Upper lobe of left lung (tissue), 6 donors: Measurements from ENCODE around the gene PHPT1. TPM values are rescaled to one million over a fixed set of nuclear protein-coding genes. Genes with fewer than 3 reads are reported as not detected.

Experiments
- ATAC-seq, 2 donors: fragments of 200-7000 bp; cut with Tn5 transposase; one replicate each; pipeline ENCODE4 v1.9.1; 2022; ENCODE audit warnings: mild to moderate bottlenecking in 2 of 2, moderate library complexity in 2 of 2; ENCODE audit not compliant: low FRiP score in 2 of 2
- DNase-seq, 2 donors: peaks; one replicate each; pipeline ENCODE4 v3.0.0-alpha.2; 2019 to 2020
- H3K27ac ChIP-seq, 4 donors: fragments of 200-600 bp; sonication (generic); one replicate each; pipeline ENCODE4 v1.5.1; 2016 to 2019
- H3K27me3 ChIP-seq, 4 donors: fragments of 200-600 bp; sonication (generic); one replicate each; pipeline ENCODE4 v1.5.1; 2017 to 2019
- H3K36me3 ChIP-seq, 4 donors: fragments of 200-600 bp; sonication (generic); one replicate each; pipeline ENCODE4 v1.5.1; 2016 to 2019
- H3K4me1 ChIP-seq, 4 donors: fragments of 200-600 bp; sonication (generic); one replicate each; pipeline ENCODE4 v1.5.1; 2018 to 2019
- H3K4me3 ChIP-seq, 4 donors: fragments of 200-600 bp; sonication (generic); one replicate each; pipeline ENCODE4 v1.5.1; 2017 to 2019; ENCODE audit warnings: mild to moderate bottlenecking in 2 of 4, moderate library complexity in 1 of 4
- H3K9me3 ChIP-seq, 4 donors: fragments of 200-600 bp; sonication (generic); one replicate each; pipeline ENCODE4 v1.5.1; 2018 to 2019
- EP300 ChIP-seq, 4 donors: sonication (generic); formaldehyde crosslinking; IDR thresholded peaks; one replicate each; pipeline ENCODE4 v1.5.1; 2017; ENCODE audit warnings: antibody characterized with exemption in 4 of 4, control low read depth in 2 of 4
- POLR2A ChIP-seq, 4 donors: fragments of 450-650 bp; IDR thresholded peaks; one replicate each; pipeline ENCODE4 v1.5.1; 2016 to 2017; ENCODE audit warnings: antibody characterized with exemption in 4 of 4, mild to moderate bottlenecking in 2 of 4
- POLR2AphosphoS5 ChIP-seq, 2 donors: sonication (generic); formaldehyde crosslinking; IDR thresholded peaks; one replicate each; pipeline ENCODE4 v1.5.1; 2017; ENCODE audit warnings: antibody characterized with exemption in 2 of 2
- WGBS, 2 donors: methylation state at CpG; one replicate each; pipeline ENCODE4 v1.1.5; 2017 to 2018; 5-methylcytosine and 5-hydroxymethylcytosine counted together
- total RNA-seq, 6 donors: library from RNA; depleted of rRNA in 4 of 6; stranded (reverse); fragments of >200 nt in 4 of 6; gene quantifications; one replicate each; pipeline versions ENCODE4 v1.1.0 to v1.2.1, GENCODE V29; 2016 to 2021
- TF ChIP-seq, protein P1 (sequence below), 6 experiments: fragments of 450-650 bp in 4 of 6; fragments of 200-600 bp in 2 of 6; sonication (generic) in 2 of 6; IDR thresholded peaks; one replicate each; pipeline ENCODE4 v1.5.1; 2016 to 2019; ENCODE audit warnings: antibody characterized with exemption in 6 of 6
- donor health status: DM: no; HTN: no; CAD: no; lungs with moderate emphysema.
- donor health status: DM: no; HTN: yes; CAD: no; lungs with severe emphysema.

PHPT1 gene
- total RNA-seq, 6 donors from 2014 or later = 51.3 to 135 (median 64.1) TPM

DNA sequence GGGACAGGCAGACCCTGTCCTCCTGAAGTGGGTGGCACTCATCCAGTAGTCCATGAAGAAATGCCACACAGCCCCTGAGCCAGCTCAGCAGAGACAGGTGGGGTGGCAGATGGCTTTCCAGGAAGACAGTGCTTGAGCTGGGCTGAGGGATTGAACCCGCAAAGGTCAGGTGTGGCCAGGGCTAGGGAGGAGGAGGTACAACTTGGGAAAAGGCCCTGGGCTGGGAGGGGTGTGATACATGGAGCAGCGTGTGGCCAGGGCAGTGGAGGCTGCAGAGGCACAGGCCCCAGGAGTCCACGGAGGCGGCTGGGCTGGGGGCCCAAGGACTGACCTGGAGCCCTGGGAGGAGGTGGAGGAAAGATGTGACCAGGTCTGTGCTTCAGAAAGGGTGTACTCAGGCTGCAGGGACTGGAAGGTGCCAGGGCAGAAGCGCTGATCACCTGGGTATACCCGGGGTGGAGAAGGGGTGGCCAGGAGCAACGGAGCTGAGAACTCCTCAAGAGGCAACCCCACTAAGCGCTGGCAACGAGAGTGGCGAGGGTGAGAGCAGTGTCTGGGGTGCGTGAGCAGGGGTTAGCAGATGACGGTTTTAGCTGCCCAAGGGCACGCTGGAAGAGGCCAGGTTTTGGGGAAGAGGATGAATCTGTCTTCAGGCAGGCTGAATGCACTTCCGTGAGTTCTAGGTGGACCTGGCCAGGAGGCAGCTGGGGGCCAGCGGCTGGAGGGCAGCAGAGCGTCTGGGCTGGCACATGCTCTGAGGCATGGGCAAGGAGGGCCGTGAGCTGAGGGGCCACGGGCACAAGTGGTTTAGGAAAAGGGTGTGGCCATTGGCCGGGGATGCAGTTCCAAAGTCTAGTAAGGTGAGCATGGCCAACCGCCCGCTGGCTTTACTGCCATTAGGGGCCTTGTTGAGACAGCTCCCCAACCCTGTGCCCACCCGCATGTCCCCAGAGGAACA lies 45.4 kb upstream of the PHPT1 start:
- Histone ChIP-seq H3K27ac (no peak overlapping the region), H3K27me3 (peaks cover 0 to 23% (median 5%) of the 10 kb centered on the region in 4 donors), H3K4me3 (no peak overlapping the region), H3K9me3 (no peaks in the 10 kb centered on the region), H3K4me1 (peaks cover 32 to 44% (median 41%) of the 10 kb centered on the region in 4 donors), H3K36me3 (no peaks in the 10 kb centered on the region)
- no peak for DNase-seq
- TF ChIP-seq POLR2AphosphoS5 (IDR thresholded peaks at IDR 0.05) = no peak
- TF ChIP-seq POLR2A (IDR thresholded peaks at IDR 0.05) = no peak
- no peak for TF ChIP-seq EP300 (IDR thresholded peaks at IDR 0.05)
- TF ChIP-seq, protein P1, sequence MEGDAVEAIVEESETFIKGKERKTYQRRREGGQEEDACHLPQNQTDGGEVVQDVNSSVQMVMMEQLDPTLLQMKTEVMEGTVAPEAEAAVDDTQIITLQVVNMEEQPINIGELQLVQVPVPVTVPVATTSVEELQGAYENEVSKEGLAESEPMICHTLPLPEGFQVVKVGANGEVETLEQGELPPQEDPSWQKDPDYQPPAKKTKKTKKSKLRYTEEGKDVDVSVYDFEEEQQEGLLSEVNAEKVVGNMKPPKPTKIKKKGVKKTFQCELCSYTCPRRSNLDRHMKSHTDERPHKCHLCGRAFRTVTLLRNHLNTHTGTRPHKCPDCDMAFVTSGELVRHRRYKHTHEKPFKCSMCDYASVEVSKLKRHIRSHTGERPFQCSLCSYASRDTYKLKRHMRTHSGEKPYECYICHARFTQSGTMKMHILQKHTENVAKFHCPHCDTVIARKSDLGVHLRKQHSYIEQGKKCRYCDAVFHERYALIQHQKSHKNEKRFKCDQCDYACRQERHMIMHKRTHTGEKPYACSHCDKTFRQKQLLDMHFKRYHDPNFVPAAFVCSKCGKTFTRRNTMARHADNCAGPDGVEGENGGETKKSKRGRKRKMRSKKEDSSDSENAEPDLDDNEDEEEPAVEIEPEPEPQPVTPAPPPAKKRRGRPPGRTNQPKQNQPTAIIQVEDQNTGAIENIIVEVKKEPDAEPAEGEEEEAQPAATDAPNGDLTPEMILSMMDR (IDR thresholded peaks at IDR 0.05) = no peak
- no peak for ATAC-seq
- 91 to 95% methylated on average over 22 of the region's 22 CpGs for whole genome bisulfite sequencing, 2 donors

DNA sequence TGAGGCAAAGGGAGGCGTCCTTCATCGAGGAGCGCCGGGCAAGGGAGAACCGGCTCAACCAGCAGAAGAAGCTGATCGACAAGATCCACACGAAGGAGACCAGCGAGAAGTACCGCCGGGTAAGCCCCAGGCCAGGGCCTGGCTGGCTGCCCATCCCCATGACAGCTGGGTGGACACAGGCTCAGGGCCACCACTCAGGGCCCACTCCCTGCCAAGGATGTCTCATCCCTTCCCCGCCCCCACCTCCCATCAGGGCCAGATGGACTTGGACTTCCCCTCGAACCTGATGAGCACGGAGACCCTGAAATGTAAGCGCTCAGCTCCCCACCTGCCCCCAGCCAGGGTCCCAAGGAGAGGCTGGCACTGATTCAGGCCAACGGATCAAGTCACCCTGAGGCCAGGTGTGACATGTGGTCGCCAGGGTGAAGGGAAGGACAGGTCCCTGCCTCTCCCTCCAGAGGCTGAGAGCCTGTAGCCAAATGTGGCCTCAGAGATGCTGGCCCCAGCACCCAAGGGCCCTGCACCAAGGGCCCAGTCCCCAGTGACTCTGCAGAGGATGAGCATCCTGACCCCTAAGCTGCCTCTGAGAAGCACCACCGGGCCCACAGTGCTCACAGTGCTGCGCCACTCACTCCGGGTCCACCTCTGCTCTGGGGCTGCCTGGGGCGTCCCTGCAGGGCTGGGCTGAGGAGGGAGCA lies 44.6 kb upstream of the PHPT1 start:
- Histone ChIP-seq H3K27me3 (peaks cover 0 to 14% (median 2%) of the 10 kb centered on the region in 4 donors), H3K27ac (no peak overlapping the region), H3K4me3 (no peak overlapping the region), H3K36me3 (no peaks in the 10 kb centered on the region), H3K4me1 (peaks cover 32 to 47% (median 41%) of the 10 kb centered on the region in 4 donors), H3K9me3 (no peaks in the 10 kb centered on the region)
- WGBS, 2 donors = 91 to 97% methylated on average over 14 to 18 of the region's 20 CpGs
- TF ChIP-seq POLR2A (IDR thresholded peaks at IDR 0.05) = no peak
- no peak for TF ChIP-seq POLR2AphosphoS5 (IDR thresholded peaks at IDR 0.05)
- TF ChIP-seq, protein P1 (IDR thresholded peaks at IDR 0.05) = no peak
- no peak for TF ChIP-seq EP300 (IDR thresholded peaks at IDR 0.05)
- DNase-seq = no peak
- no peak for ATAC-seq

DNA sequence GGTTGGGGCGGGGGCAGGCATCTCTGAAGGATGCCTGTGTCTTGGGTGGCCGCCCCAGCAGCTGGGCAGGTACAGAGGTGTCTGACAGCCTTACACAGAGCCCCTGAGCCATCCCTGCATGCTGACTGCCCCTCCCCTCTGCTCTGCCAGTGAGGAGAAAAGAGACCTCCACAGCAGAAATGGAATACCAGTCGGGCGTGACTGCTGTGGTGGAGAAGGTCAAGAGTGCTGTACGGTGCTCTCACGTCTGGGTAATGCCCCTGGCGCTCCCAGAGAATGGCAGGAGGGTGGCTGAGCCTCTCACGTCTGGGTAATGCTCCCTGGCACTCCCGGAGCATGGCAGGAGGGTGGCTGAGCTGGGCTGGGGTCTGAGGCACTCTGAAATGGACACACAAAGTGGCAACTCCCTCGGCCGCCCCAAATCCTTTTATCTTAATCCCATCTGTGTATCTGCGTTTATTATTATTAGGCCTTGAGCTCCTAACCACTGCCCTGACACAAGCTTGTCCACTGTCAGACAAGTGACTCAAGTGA lies 43.9 kb upstream of the PHPT1 start:
- TF ChIP-seq POLR2A (IDR thresholded peaks at IDR 0.05) = no peak
- TF ChIP-seq, protein P1 (IDR thresholded peaks at IDR 0.05) = no peak
- TF ChIP-seq POLR2AphosphoS5 (IDR thresholded peaks at IDR 0.05) = no peak
- no peak for TF ChIP-seq EP300 (IDR thresholded peaks at IDR 0.05)

DNA sequence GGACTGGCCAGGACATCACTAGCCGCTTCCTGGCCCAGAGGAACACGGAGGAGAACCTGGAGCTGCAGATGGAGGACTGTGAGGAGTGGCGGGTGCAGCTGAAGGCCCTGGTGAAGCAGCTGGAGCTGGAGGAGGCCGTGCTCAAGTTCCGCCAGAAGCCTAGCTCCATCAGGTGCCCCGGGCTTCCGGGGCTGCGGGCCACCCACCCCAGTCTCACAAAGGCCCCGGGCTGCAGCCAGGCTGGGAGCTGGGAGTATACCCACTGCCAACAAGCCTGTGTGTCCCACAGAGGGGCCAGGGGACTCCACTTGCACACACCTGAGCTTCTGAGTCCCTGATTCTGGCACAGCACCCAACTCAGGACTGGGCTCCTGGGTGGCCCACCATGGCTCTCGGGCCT lies 43.1 kb upstream of the PHPT1 start:
- Histone ChIP-seq H3K4me3 (no peak overlapping the region), H3K9me3 (no peaks in the 10 kb centered on the region), H3K36me3 (peaks cover 0 to 1% (median 0%) of the 10 kb centered on the region in 4 donors), H3K27me3 (peaks cover 0 to 3% (median under 1%) of the 10 kb centered on the region in 4 donors), H3K27ac (no peak overlapping the region), H3K4me1 (peaks cover 32 to 47% (median 37%) of the 10 kb centered on the region in 4 donors)
- ATAC-seq = no peak
- TF ChIP-seq POLR2AphosphoS5 (IDR thresholded peaks at IDR 0.05) (no peak), EP300 (IDR thresholded peaks at IDR 0.05) (no peak), POLR2A (IDR thresholded peaks at IDR 0.05) (no peak)
- TF ChIP-seq, protein P1 (IDR thresholded peaks at IDR 0.05) = no peak
- 93 to 98% methylated on average over 4 to 10 of the region's 10 CpGs for WGBS, 2 donors
- DNase-seq = no peak

More for the DNA sequence above, 43.9 kb upstream of the PHPT1 start:
- Histone ChIP-seq H3K36me3 (no peaks in the 10 kb centered on the region), H3K9me3 (no peaks in the 10 kb centered on the region), H3K4me1 (peaks cover 32 to 47% (median 40%) of the 10 kb centered on the region in 4 donors), H3K27ac (no peak overlapping the region), H3K4me3 (no peak overlapping the region), H3K27me3 (peaks cover 0 to 8% (median 1%) of the 10 kb centered on the region in 4 donors)
- 82 to 94% methylated on average over 10 to 11 of the region's 12 CpGs for WGBS, 2 donors
- ATAC-seq (no peak), DNase-seq (no peak)
